Sigmoid colon (tissue), 7 donors: Measurements from ENCODE around the gene NSFL1C. TPM values are rescaled to one million over a fixed set of nuclear protein-coding genes. Genes with fewer than 3 reads are reported as not detected.

Source experiments
- DNase-seq: peaks from one replicate; pipeline ENCODE4 v3.0.0-alpha.2; 2019
- H3K27ac ChIP-seq, 4 donors: fragments of 200-600 bp; sonication (generic); one replicate each; pipeline ENCODE4 v1.5.1; 2016 to 2019; ENCODE audit warnings: mild to moderate bottlenecking in 1 of 4
- H3K27me3 ChIP-seq, 3 donors: fragments of 200-600 bp; sonication (generic); one replicate each; pipeline ENCODE4 v1.5.1; 2019; ENCODE audit warnings: mild to moderate bottlenecking in 1 of 3
- H3K36me3 ChIP-seq, 4 donors: fragments of 200-600 bp; sonication (generic); one replicate each; pipeline ENCODE4 v1.5.1; 2016 to 2019
- H3K4me1 ChIP-seq, 4 donors: fragments of 200-600 bp; sonication (generic); one replicate each; pipeline ENCODE4 v1.5.1; 2017 to 2019
- H3K4me3 ChIP-seq, 4 donors: fragments of 200-600 bp; sonication (generic); one replicate each; pipeline ENCODE4 v1.5.1; 2017 to 2019; ENCODE audit warnings: mild to moderate bottlenecking in 2 of 4, moderate library complexity in 1 of 4
- H3K9me3 ChIP-seq, 4 donors: fragments of 200-600 bp in 3 of 4; sonication (generic) in 3 of 4; one replicate each; pipeline versions ENCODE4 v1.5.1 to v1.6.1; 2013 to 2019
- EP300 ChIP-seq, 4 donors: sonication (generic); formaldehyde crosslinking; IDR thresholded peaks; one replicate each; pipeline ENCODE4 v1.6.1; 2017; ENCODE audit warnings: antibody characterized with exemption in 4 of 4
- POLR2A ChIP-seq, 2 donors: fragments of 450-650 bp; IDR thresholded peaks; one replicate each; pipeline ENCODE4 v1.6.1; 2016; ENCODE audit warnings: antibody characterized with exemption in 2 of 2, mild to moderate bottlenecking in 2 of 2, moderate library complexity in 2 of 2
- POLR2AphosphoS5 ChIP-seq, 4 donors: sonication (generic); formaldehyde crosslinking; IDR thresholded peaks; one replicate each; pipeline ENCODE4 v1.6.1; 2017; ENCODE audit warnings: antibody characterized with exemption in 4 of 4
- WGBS, 2 donors: extraction: QIAGEN DNeasy Blood & Tissue Kit; methylation state at CpG; one replicate each; pipeline ENCODE4 v1.1.7; 2013; 5-methylcytosine and 5-hydroxymethylcytosine counted together
- intact Hi-C: fragments of 100-400 bp; cut with DNase I; formaldehyde crosslinking; loops from one replicate; pipeline ENCODE4 v1.15.1; 2023
- polyA plus RNA-seq, 3 donors: library from polyadenylated mRNA; stranded (reverse); fragments of 200-250 nt; gene quantifications; one replicate each; pipeline ENCODE4 v1.2.3, GENCODE V29; 2013
- total RNA-seq, 4 donors: library from RNA; depleted of rRNA; stranded (reverse); fragments of >200 nt; gene quantifications; one replicate each; pipeline ENCODE4 v1.1.0, GENCODE V29; 2016
- TF ChIP-seq, protein P1 (sequence below), 4 experiments: fragments of 450-650 bp in 3 of 4; fragments of 200-600 bp in 1 of 4; IDR thresholded peaks; one replicate each; pipeline ENCODE4 v1.5.1; 2016 to 2019; ENCODE audit warnings: antibody characterized with exemption in 4 of 4, mild to moderate bottlenecking in 3 of 4, moderate library complexity in 2 of 4
- donor health status: healthy with polysubstance abuse.
- donor health status: Bipolar disorder and iron deficiency.
- donor health status: healthy.

NSFL1C gene
- total and polyA plus RNA-seq, 7 donors: 33.5 to 61.9 (median 46.5) TPM

GRCh38 chr20:1491860-1492642, 25.4 kb upstream of the NSFL1C start:
- DNase-seq: no peak
- Histone ChIP-seq H3K9me3 (no peaks in the 10 kb centered on the region), H3K27me3 (no peaks in the 10 kb centered on the region), H3K4me3 (no peak overlapping the region), H3K4me1 (no peaks in the 10 kb centered on the region), H3K36me3 (no peaks in the 10 kb centered on the region), H3K27ac (peak overlapping the region in 3 of 4 donors; percentile 18 to 34 (median 27))
- no peak for TF ChIP-seq POLR2AphosphoS5 (IDR thresholded peaks at IDR 0.05)
- TF ChIP-seq POLR2A (IDR thresholded peaks at IDR 0.05): no peak
- TF ChIP-seq, protein P1, sequence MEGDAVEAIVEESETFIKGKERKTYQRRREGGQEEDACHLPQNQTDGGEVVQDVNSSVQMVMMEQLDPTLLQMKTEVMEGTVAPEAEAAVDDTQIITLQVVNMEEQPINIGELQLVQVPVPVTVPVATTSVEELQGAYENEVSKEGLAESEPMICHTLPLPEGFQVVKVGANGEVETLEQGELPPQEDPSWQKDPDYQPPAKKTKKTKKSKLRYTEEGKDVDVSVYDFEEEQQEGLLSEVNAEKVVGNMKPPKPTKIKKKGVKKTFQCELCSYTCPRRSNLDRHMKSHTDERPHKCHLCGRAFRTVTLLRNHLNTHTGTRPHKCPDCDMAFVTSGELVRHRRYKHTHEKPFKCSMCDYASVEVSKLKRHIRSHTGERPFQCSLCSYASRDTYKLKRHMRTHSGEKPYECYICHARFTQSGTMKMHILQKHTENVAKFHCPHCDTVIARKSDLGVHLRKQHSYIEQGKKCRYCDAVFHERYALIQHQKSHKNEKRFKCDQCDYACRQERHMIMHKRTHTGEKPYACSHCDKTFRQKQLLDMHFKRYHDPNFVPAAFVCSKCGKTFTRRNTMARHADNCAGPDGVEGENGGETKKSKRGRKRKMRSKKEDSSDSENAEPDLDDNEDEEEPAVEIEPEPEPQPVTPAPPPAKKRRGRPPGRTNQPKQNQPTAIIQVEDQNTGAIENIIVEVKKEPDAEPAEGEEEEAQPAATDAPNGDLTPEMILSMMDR (IDR thresholded peaks at IDR 0.05): no peak
- intact Hi-C loops: no loop called here
- WGBS, 2 donors: 59 to 61% methylated on average over 2 of the region's 2 CpGs

DNA sequence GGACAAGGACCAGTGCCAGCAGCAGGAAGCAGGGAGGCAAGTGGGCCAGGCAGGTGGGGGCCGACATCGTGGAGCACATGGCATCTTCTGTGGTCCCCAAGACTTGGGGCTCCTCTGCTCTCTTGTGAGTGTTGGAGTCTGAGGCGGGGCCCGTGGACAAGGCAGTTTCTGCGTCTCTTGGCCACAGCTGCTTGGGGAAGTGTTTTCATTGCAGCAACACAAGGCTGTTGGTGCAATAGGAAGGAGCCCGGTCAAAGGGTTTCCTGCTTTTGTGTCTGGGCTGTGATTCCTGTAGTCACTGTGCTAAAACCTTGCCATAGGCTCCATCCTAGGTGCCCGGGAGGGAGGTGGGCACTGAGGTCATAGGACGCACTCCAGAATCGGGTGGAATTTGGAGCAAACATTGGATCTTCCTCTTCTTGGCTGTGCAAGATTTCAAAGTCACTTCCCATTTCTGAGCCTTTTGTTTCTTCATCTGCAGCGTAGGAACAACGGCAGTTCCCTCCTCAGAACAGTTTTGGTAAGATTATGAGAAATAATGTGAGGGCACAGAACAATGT, 24.7 kb upstream of the NSFL1C start, which contains the start of gene SIRPB2:
Gene SIRPB2, minus strand, starts transcription at position 140 of the 560 bp plus-strand sequence. Its CDS starts 61 bp downstream, at position 79.
- no peaks in the 10 kb centered on the region for H3K4me1 ChIP-seq
- H3K27ac ChIP-seq: peak within 1 kb of the TSS; percentile 45 to 72 (median 58)
- WGBS, 2 donors: 47 to 61% methylated on average over 11 of the region's 11 CpGs
- intact Hi-C loops: no loop called here
- peak within 1 kb of the TSS; percentile 6 to 34 (median 24) for H3K4me3 ChIP-seq
- H3K27me3 ChIP-seq: no peaks in the 10 kb centered on the region
- DNase-seq: peak; percentile 73
- H3K9me3 ChIP-seq: no peaks in the 10 kb centered on the region
- TF ChIP-seq POLR2AphosphoS5 (IDR thresholded peaks at IDR 0.05) (peak; percentile 19 to 41 (median 34)), POLR2A (IDR thresholded peaks at IDR 0.05) (peak in 1 of 2 donors; percentile 17)
- TF ChIP-seq, protein P1 (IDR thresholded peaks at IDR 0.05): no peak
- no peaks in the 10 kb centered on the region for H3K36me3 ChIP-seq

DNA sequence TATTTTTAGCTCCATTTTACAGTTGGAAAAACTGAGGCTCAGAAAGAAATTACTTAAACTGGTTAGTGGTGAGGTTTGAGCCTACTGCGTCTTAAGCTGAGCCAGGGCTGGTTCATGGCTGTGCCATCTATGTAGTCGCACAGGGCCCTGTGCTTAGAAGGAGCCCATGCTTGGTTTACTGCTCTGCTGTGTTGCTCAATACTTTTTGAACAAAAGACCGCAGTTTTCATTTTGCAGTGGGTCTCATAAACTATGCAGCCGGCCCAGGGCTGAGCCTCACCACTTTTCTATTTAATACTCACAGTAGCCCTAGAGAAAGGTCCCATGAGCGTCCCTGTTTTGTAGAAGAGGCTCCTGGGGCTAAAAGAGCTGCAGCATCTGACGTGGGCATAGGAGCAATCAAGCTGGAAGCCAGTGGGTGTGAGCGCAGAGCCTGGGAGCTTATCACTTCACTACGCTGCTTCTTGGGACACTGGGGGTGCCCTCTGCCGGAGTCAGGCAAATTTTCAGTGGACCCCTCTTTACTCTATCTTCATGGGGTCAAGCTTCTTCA, 24.1 kb upstream of the NSFL1C start:
- no peaks in the 10 kb centered on the region for H3K27me3 ChIP-seq
- TF ChIP-seq, protein P1 (IDR thresholded peaks at IDR 0.05): no peak
- TF ChIP-seq POLR2AphosphoS5 (IDR thresholded peaks at IDR 0.05) (no peak), EP300 (IDR thresholded peaks at IDR 0.05) (no peak), POLR2A (IDR thresholded peaks at IDR 0.05) (no peak)
- intact Hi-C loops: no loop called here
- 85 to 86% methylated on average over 9 of the region's 9 CpGs for WGBS, 2 donors
- peak overlapping the region; percentile 45 to 72 (median 58) for H3K27ac ChIP-seq
- H3K4me3 ChIP-seq: peak overlapping the region; percentile 6 to 34 (median 24)
- no peaks in the 10 kb centered on the region for H3K9me3 ChIP-seq
- H3K4me1 ChIP-seq: no peaks in the 10 kb centered on the region
- no peaks in the 10 kb centered on the region for H3K36me3 ChIP-seq
- DNase-seq: no peak

GRCh38 chr20:1489764-1490436, 23.3 kb upstream of the NSFL1C start:
- TF ChIP-seq, protein P1 (IDR thresholded peaks at IDR 0.05): no peak
- TF ChIP-seq EP300 (IDR thresholded peaks at IDR 0.05) (no peak), POLR2A (IDR thresholded peaks at IDR 0.05) (no peak), POLR2AphosphoS5 (IDR thresholded peaks at IDR 0.05) (peak in 2 of 4 donors; percentile 39 to 41)
- intact Hi-C loops: no loop called here
- Histone ChIP-seq H3K27ac (peak overlapping the region; percentile 45 to 72 (median 58)), H3K36me3 (no peaks in the 10 kb centered on the region), H3K4me1 (no peaks in the 10 kb centered on the region), H3K4me3 (peak overlapping the region in 3 of 4 donors; percentile 16 to 34 (median 32)), H3K9me3 (no peaks in the 10 kb centered on the region), H3K27me3 (peaks cover 0 to under 1% (median 0%) of the 10 kb centered on the region in 3 donors)
- WGBS, 2 donors: 68 to 69% methylated on average over 6 of the region's 6 CpGs
- DNase-seq: peak; percentile 72
